Amniotic stem cell (primary cell): ENCODE measurements around the gene ARX.

Experiments
- DNase-seq: peaks from one replicate; lab custom pipeline; 2025; lab: John Stamatoyannopoulos, UW

The ARX gene

DNA sequence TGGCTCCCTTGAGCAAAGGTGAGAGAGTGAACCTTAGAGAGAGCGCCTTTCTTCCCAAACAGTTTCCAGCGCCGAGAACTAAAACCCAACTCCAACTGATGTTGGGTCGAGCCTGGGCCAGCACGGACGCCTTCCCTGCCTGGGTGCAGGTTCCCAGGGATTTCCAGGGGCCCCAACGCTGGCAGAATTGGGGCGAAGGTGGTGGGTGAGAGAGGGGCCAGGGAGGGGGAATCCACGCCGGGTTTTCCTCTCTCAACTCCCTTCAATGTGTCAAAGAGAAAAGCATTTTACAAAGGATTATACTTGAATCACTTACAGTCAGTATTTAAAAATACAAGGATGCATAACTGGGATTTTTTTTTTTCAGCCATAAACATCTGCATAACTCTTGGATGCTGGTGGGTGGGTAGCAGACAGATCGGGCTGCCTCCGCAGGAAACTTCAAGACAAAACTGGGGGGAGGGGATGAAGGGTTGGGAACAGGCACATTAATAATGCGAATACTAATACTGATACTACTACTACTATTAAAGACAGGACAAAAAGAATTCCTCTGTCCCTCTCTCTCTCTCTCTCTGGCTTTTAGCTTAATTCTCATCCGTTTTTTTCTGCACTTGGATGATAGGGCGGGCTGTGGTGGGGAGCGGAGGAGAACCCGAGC is 1.3 kb upstream of the ARX start:
- no peak for DNase-seq

DNA sequence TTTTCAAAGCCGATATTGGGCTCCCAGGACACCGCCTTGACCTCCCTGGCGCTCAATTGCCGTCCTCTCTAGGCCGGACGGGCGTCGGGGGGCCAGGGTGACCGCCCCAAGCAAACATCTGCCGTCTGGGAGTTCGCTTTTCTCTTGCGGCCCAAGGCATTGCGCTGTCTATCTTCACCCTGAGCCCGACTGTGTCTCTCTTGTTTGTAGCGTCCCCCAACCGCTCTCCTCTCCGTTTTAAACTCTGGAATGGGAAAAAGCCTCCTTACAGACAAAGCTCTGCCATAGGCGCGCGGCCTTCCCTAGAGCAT is 551 bp upstream of the ARX start:
- no peak for DNase-seq

DNA sequence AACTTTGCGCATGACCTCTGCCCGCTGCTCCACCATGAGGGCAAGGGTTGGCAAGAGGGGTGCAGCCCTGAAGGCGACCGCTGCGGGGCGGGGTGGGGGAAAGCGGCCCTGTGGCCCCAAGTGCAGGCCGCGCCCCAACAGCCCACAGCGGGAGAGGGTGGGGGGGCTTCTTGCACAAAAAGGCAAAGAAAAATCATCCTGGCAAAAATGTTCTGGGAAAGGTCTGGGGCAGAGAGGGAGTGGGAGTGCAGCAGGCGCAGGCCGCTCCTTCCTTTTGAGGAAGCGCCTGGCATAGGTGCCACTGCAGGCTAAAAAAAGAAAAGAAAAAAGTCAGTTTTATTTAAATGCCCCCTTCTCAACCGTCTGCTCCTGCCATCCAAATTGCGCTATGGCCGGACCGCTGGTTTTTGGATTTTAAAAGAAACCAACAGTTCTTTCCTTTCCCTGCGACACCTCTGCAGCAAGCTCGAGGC is 1.4 kb downstream of the ARX start:
- no peak for DNase-seq

DNA sequence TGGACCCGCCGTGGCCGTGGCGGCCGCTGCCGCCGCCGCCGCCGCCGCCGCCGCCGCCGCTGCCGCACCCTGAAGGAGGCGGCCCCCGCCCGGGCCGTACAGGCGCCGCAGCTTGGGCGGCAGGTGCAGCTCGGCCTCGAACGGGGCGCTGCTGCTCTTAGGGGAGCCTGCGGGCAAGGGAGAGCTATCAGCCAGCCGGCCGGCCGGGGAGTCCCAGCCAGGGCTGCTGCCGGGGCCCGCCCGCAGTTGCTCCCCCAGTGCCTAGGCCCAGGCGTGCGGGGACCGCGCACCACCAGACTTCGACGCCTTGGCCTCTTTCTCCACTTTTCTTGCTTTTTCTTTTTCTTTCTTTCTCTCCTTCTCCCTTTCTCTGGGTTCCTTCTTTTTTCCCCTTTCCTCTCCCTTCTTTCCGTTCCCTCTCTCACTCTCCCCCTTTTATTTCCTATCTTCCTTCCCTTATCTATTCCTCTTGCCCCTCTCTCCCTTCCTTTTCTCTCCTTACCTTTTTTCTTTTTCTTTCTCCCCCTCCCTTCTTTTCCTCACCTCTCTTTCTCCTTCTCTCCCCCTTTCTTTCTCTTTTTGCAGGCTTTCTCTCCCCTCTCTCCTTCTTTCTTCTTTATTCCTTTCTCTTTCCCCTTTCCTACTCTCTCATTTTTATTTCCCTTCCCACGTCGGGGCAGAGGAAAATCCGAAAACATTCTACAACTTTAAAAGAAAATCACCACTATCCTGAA is 2.0 kb downstream of the ARX start:
- no peak for DNase-seq

DNA sequence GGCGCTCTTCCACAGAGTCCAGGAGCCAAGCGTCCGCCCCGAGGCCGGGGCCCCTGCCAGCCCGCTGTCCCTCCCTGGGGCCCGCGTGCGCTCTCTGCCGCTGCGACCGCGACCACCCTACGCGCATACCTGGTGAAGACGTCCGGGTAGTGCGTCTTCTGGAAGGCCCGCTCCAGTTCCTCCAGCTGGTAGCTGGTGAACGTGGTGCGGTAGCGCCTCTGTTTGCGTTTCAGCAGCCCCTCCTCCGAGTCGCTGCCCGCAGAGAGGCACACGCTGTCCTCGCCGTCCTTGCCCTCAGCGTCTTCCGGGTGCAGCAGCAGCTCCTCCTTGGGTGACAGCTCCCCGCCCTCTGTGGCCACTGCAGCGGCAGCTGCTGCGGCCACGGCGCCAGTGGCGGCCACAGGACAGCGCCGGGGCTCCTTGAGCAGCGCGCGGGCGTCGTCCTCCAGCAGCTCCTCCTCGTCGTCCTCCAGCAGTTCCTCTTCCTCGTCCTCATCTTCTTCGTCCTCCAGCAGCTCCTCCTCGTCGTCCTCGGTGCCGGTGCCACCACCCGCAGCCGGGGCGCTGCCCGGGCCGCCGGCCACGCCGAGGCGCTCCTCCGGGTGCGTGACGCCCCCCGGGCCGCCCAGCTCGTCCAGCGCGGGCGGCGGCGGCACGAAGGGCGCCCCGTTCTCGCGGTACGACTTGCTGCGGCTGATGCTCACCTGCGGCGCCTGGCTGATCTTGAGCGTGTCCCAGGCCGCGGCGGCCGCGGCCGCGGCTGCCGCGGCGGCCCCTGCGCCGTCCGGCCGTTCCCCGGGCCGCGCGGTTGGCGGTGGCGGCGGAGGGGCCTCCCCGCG is 2.8 kb downstream of the ARX start:
- DNase-seq, result no peak

DNA sequence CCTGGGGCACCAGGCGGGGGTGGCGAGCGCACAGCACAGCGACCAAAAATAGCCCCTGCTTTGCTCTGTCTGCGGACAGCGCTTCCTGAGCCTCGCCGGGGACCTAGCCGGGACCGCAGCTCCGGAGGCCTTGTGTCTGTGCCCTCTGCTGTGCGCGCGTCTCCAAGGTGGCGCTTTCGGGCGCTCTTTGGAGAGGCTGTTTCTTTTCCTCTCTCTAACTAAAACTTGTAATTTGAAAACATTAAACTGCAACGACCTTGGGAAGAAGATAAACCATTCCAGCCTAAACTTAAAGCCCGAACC is 3.4 kb downstream of the ARX start:
- no peak for DNase-seq

DNA sequence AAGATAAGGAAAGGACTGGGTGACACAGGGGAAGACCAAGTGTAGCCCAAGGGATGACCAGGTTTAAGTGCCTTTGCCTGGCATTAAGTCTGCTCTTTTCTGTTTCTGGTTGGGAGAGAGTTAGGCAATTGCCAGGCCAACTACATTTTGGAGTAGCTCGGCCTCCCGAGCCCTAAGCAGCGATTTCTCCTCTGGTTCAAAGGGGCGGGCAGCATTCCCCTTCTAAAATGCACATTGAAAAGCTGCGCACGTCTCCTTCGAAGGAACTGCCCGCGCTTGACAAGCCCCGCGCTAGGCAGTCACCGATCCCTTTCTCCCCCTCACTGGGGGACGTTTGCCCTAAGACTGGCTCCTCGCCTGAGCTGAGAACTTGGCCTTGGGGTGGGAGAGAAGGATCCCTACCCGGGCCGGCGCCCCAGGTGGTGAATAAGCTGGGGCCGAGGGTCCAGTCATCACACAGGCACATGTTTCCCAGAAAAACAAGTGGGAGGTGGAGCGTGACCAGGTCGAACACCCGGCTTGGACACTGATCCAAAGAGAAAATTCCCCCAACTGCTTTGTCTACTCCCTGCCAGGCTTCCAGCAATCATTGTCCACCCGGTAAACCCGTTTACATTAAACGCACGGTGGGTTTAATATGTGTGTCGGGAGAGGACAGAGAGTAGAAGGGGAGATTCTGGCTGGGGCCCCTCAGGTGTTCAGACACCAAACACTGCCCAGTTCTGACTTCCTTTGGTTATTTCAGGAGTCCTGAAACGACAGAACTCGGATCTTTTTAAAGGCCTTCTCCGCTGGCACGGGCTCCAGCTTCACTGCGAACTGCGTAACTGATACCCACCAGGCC is 4.0 kb downstream of the ARX start:
- no peak for DNase-seq

DNA sequence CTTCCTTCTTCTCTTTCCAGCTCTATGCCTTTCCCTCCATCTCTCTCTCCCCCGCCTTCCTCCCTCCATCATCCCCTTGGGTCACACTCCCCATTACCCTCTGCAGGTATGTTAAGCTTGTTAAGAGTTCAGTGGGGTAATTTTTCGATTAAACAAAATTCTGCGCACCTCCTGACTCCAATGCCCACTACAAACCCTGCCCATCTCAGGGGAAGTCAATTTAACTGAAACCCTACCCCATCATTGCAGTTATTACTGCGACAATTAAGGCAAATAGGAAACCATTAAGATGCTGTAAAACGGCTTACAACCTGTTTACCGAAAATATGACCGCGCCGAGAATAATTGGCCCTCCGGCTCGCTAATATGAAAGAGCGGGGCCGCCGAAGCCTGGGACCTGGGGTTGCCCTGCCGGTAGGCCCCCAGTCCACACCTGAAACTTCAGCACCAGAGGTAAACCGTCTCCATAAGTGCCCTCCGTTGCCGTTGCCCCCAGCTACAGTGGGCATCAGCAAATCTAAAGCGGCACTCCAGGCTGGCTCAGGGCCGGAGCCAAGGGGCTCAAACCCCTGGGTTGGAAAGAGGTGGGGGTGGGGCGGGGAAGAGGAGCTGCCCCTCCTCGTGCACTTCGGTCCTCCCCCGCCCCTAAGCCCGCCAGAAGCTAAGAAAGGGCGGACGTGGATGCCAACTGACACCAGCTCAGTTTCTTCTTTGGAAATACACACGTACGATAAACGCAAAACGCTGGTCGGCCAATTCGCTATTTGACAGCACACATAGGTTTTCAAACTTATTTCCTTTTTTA is 4.8 kb downstream of the ARX start:
- DNase-seq, result no peak

DNA sequence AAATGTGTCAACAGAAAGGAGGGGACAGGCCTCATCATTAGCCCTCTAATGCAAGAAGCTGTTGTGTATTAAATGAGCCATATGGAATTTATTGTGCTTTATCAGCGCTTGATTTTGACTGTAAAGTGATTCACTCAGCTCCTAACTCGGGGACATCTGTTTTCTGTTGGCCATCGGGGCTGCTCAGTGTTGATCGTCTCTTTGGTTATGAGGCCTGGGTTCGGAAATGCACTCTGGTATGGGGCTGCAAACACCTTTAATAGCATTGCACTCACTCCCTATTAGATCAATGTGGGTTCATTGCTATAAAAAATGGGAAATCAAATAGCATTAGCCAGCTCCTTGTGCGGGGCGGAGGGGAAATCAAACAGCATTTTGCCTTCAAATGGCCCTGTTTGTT is 6.4 kb downstream of the ARX start:
- no peak for DNase-seq

DNA sequence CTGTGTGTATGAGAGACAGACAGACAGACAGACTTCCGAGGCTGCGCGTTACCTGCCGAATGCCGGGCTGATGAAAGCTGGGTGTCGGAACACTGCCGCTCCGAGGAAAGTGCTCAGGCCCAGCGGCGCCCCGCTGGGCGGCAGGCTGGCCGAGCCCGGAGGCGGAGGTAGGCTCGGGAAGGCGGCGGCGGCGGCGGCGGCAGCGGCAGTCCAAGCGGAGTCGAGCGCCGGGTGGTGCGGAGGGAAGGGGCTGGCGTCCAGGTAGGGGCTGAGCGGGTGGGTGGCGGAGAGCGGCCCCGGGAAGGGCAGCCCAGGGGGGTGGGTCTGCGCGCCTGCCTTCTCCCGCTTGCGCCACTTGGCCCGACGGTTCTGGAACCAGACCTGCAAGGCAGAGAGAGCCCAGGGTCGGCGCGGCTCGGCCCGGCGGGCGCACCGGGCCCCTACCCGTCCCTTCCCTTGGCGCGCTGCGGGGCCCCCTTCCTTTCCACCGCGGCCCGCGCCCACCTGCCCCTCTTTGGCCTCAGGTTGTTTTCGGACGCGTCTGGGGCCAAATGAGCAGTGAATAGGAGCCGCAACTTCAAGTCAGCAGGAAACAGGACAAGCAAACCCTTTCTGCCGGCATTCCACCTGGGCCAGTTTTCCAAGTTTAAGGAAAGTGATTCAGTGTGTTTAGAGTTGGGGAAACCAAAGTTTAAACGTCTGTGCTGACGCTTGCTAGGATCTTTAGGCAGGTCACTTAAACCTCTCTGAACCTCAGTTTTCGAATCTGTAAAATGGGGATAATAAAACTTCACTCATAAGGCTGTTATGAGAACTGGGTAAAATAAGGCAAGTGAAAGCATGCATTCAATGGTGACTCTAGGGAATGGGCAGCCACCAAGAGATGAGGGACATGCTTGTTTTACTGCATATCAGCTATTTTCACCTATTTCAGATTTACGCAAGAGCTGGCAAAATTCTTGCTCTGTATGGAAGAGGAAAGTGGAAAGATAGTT is 8.4 kb downstream of the ARX start:
- DNase-seq, result no peak

DNA sequence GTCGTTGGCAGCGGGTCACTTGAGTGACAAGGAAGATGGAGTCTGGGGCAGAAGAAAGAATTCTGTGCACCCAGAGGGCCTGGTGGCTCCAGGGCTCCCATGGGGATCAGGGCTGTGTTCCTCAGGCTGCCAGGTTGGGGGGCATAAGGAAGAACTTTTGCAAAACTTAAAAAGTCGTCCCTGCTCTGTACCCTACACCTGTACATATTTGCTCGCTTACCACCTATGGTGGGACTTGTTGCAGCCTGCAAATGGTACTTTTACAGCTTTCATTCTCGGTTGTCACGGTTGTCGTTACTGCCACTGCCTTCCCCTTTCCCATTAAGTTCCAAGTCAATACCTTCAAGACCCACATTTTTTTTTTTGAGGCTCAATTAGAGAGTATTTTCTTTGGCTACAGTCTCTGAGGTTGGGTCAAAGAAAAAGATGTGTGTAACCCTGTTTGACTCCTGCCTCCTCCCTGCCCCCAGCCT is 9.1 kb downstream of the ARX start:
- no peak for DNase-seq

DNA sequence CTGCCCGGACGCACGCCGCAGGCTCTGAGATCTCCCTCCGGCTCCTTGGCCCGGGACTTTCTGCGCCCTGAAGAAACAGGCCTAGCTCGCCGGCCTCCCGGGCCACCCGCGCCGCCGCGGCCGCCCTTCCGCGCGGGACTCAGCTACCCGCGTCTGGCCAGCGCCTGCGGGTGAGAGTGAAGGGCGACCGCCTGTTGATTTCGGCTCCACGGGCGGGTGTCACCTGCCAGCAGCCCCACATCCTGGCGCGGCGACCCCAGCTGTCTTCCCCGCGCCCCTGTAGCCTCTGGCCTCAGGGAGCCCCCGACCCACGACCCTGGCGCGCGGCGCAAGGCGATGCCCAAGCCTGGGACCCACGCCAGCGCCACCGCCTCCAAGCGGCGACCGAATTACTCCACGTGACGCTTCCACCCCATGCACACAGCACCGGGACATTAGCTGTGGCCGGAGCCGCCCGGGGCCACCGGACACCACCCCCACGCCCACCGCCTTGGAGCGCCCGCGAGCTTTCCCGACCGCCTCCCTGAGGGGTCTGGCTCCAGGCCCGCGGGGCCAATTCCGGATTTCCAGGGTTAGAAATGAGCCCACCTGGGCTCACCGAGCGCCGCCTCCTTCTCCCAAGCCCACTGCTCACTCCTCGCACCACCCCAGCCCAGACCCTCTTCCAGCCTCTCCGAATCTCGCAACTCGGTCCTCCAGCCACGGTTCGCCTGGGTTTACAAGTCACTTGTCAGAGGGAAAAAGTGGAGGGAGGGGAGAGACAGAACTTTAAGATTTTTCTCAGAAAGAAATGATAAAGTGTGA is 10.2 kb downstream of the ARX start:
- DNase-seq, result no peak

DNA sequence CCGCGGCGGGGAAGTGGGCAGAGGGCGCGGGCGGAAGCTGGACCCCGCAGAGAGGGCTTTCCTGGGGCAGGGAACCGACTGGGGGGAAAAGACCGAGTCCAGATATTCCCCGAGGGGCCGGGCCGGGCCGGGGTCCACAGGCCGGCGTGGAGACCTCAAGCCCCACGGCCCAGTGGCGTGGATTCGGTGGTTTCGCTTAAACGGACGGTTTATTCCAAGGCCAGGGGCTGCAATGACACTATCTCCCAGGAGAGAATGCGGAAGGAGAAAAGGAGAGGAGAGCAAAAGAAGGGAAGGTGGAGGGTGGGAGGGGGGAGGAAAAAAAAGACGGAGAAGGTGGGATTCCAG is 10.8 kb downstream of the ARX start:
- DNase-seq, result no peak

DNA sequence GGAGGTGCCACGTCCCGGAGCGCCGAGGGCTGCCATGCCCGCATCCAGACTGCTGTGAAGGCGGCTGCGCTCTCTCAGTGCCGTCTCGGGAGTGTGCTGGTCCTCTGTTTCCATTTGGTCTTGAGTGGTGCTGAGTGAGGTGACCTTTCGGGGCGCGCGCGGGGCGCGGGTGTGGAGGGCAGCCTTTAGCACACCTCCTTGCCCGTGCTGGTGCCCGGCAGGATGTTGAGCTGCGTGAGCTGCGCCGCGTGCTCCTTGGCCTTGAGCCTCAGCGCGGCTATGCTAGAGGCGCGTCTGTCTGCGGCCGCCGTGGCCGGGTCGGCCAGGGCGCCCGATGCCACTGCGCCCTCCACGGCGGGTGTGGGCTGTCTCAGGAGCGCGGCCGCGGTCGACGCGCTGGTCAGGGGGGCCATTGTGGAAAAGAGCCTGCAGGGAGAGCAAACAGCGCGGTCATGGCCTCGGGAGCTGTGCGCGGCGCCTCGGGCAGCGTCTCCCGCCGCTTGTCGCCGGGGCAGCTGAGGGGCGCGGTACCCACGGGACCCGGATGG is 11.2 kb downstream of the ARX start:
- DNase-seq, result no peak

DNA sequence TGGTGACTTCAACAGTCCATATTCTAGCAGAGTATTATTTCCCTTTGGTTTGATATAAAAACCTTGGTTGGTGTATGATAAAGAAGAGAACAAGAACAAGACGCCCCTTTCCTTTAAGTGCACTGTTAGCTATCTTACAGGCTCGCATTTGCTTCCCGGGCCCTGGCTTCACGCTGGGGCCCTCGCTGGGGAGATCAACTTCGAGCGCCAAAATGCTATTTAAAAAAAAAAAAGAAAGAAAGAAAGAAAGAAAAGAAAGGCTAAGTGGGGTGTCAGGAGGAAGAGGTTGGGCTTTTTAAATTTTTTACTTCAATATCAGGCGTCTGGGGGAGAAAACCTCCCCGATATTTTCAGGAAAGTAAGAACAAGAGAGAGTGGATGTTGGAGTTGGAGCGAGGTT is 11.7 kb downstream of the ARX start:
- no peak for DNase-seq

DNA sequence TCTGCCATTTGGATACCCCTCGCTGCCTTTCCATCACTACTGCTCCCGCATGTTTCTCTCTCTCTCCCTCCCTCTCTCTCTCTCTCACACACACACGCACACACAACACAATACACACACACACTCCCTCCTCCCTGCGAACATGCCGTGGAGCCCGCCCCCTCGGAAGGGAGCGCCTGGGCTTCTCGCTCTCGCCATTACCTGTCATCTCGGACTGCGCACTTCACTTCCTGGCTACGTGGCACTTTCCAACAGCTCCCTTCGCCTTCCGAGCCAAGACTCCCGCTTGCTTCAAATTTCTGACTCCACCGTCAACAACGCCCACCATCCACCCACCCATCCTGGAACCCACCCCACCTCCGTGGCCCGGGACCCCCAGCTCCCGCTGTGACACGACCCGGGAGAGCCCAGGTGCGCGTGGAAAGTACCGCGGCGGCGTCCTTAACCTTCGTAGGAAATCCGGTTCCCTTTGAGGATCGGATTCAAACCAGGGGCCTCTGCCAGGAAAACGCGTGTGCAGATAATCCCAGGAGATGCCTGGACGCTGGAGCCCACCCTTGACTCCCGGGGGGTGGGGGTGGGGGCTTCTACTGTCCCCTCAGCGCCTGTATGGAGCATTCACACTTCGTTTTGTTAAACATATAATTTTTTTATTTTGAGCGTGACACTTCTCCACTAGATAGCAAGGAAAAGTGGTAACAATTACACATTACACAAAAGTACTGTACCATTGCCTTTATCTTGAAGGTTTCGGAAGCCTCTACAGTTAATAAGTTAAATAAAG is 12.5 kb downstream of the ARX start:
- DNase-seq, result no peak

DNA sequence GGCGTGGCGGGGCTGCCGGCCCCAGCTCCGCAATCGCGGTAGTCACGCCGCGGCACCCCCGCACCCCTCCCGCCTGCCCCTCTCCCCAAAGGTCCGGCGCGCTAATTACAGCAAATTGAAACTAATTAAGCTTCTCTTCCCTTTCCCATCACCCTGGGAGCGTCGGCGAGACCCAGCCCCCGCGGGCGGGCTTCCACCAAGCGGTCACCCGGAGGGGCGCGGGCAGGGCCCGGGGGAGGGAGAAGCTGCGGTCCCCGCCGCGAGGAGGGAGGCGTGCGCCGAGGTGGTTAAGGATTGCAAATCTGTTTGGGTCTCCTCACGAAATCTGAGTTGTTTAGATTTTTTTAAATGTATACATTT is 13.1 kb downstream of the ARX start:
- DNase-seq, result no peak
